ENCODE measurements around the gene NHLRC1.

GRCh38 chr6:18147616-18148015 is 25.1 kb upstream of the NHLRC1 start:
- TF ChIP-seq CTCF (IDR thresholded peaks at IDR 0.05; ENCODE audit: low read depth, low read length, poor library complexity, severe bottlenecking), result no peak
- TF ChIP-seq EZH2phosphoT487 (IDR thresholded peaks at IDR 0.05; ENCODE audit: borderline replicate concordance, low read length), result no peak
